Astrocyte (in vitro differentiated cells and primary cell): ENCODE measurements around the gene PDS5A. TPM values are rescaled to one million over a fixed set of nuclear protein-coding genes. Genes with fewer than 3 reads are reported as not detected.
A peak's percentile ranks its signal among the peaks of the same experiment; 100 is the strongest.

ENCODE experiments used
- DNase-seq: peaks from one replicate; pipeline ENCODE4 v3.0.0-alpha.2; 2010; ENCODE audit warnings: low read depth
- FAIRE-seq: peaks from 2 replicates; lab custom pipeline; 2011; peaks lifted over from hg19 to GRCh38; lab: Jason Lieb, UNC
- H2AFZ ChIP-seq: 2 replicates; pipeline ENCODE4 v1.6.0; 2012; ENCODE audit warnings: low read depth, low read length, inconsistent platforms
- H3K27ac ChIP-seq: 2 replicates; pipeline ENCODE4 v1.5.1; 2011; ENCODE audit warnings: low read depth, low read length, inconsistent platforms
- H3K27me3 ChIP-seq: 2 replicates; pipeline ENCODE4 v1.6.0; 2011; ENCODE audit warnings: low read length, inconsistent platforms; ENCODE audit not compliant: insufficient read depth
- H3K36me3 ChIP-seq: 2 replicates; pipeline ENCODE4 v1.5.1; 2011; ENCODE audit warnings: low read length, inconsistent platforms; ENCODE audit not compliant: insufficient read depth
- H3K4me1 ChIP-seq: 2 replicates; pipeline ENCODE4 v1.5.1; 2011; ENCODE audit warnings: low read length, inconsistent platforms; ENCODE audit not compliant: insufficient read depth
- H3K4me2 ChIP-seq: 2 replicates; pipeline ENCODE4 v1.6.0; 2012; ENCODE audit warnings: low read length, inconsistent platforms
- H3K4me3 ChIP-seq: 2 replicates; pipeline ENCODE4 v1.5.1; 2011; ENCODE audit warnings: low read depth, mild to moderate bottlenecking, low read length, inconsistent platforms; ENCODE audit not compliant: insufficient read depth
- H3K79me2 ChIP-seq: 2 replicates; pipeline ENCODE4 v1.6.0; 2012; ENCODE audit warnings: mild to moderate bottlenecking, low read length, inconsistent platforms; ENCODE audit not compliant: insufficient read depth
- H3K9ac ChIP-seq: 2 replicates; pipeline ENCODE4 v1.6.0; 2012; ENCODE audit warnings: mild to moderate bottlenecking, low read length, inconsistent platforms
- H3K9me3 ChIP-seq: 2 replicates; pipeline ENCODE4 v1.5.1; 2012; ENCODE audit warnings: low read depth, mild to moderate bottlenecking, low read length, inconsistent platforms; ENCODE audit not compliant: insufficient read depth
- H4K20me1 ChIP-seq: 2 replicates; pipeline ENCODE4 v1.6.0; 2012; ENCODE audit warnings: low read length, inconsistent platforms; ENCODE audit not compliant: insufficient read depth
- H3K27ac Mint-ChIP-seq: one replicate; pipeline ENCODE4 v1.8.0; 2021; ENCODE audit warnings: mild to moderate bottlenecking, mixed read lengths; ENCODE audit not compliant: unreplicated experiment
- H3K27me3 Mint-ChIP-seq: one replicate; pipeline ENCODE4 v1.8.0; 2021; ENCODE audit warnings: low read depth, mixed read lengths; ENCODE audit not compliant: unreplicated experiment
- H3K36me3 Mint-ChIP-seq: one replicate; pipeline ENCODE4 v1.8.0; 2021; ENCODE audit warnings: low read depth, mixed read lengths; ENCODE audit not compliant: unreplicated experiment
- H3K4me1 Mint-ChIP-seq: one replicate; pipeline ENCODE4 v1.8.0; 2021; ENCODE audit warnings: low read depth, mixed read lengths; ENCODE audit not compliant: unreplicated experiment
- H3K4me3 Mint-ChIP-seq: one replicate; pipeline ENCODE4 v1.8.0; 2021; ENCODE audit warnings: mild to moderate bottlenecking, moderate library complexity, mixed read lengths; ENCODE audit not compliant: unreplicated experiment
- H3K9me3 Mint-ChIP-seq: one replicate; pipeline ENCODE4 v1.8.0; 2021; ENCODE audit warnings: mild to moderate bottlenecking, mixed read lengths; ENCODE audit not compliant: unreplicated experiment
- EZH2 ChIP-seq: IDR thresholded peaks from 2 replicates; pipeline ENCODE4 v1.6.1; 2012; ENCODE audit warnings: mild to moderate bottlenecking, low read length, inconsistent platforms; ENCODE audit not compliant: insufficient read depth
- total RNA-seq: library from RNA; stranded (reverse); gene quantifications from 2 replicates; pipeline ENCODE4 v1.2.1, GENCODE V29; 2021
- TF ChIP-seq, protein P1 (sequence below): IDR thresholded peaks from 2 replicates; pipeline ENCODE4 v1.5.1; 2011; ENCODE audit warnings: low read depth, mild to moderate bottlenecking, inconsistent platforms, low read length, moderate library complexity; ENCODE audit not compliant: insufficient read depth

The PDS5A gene
- total RNA-seq, 1 donor from 2014 or later: 55.9 TPM

DNA sequence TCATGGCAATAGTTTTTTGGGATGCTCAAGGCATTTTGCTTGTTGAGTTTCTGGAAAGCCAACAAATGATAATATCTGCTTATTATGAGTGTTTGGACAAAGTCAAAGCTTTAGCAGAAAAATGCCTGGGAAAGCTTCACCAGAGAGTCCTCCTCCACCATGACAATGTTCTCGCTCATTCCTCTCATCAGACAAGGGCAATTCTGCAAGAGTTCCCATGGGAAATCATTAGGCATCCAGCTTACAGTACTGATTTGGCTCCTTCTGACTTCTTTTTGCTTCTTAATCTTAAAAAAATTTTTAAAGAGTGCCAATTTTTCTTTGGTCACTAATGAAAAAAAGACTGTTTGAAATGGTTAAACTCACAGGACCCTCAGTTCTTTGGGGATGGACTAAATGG, 143.4 kb downstream of the PDS5A start:
- Histone ChIP-seq H3K27ac (no peak overlapping the region), H4K20me1 (no peaks in the 10 kb centered on the region), H3K9me3 (no peaks in the 10 kb centered on the region), H3K36me3 (peaks cover 34% of the 10 kb centered on the region), H3K4me1 (no peaks in the 10 kb centered on the region), H3K9ac (no peak overlapping the region), H2AFZ (no peak overlapping the region), H3K79me2 (no peaks in the 10 kb centered on the region), H3K4me2 (no peak overlapping the region), H3K27me3 (no peaks in the 10 kb centered on the region), H3K4me3 (no peak overlapping the region)
- Mint-ChIP-seq H3K9me3 (peaks cover 2% of the 10 kb centered on the region), H3K4me3 (no peak overlapping the region), H3K27me3 (no peaks in the 10 kb centered on the region), H3K4me1 (no peaks in the 10 kb centered on the region), H3K27ac (no peak overlapping the region), H3K36me3 (peaks cover 7% of the 10 kb centered on the region)
- no peak for FAIRE-seq
- TF ChIP-seq, protein P1, sequence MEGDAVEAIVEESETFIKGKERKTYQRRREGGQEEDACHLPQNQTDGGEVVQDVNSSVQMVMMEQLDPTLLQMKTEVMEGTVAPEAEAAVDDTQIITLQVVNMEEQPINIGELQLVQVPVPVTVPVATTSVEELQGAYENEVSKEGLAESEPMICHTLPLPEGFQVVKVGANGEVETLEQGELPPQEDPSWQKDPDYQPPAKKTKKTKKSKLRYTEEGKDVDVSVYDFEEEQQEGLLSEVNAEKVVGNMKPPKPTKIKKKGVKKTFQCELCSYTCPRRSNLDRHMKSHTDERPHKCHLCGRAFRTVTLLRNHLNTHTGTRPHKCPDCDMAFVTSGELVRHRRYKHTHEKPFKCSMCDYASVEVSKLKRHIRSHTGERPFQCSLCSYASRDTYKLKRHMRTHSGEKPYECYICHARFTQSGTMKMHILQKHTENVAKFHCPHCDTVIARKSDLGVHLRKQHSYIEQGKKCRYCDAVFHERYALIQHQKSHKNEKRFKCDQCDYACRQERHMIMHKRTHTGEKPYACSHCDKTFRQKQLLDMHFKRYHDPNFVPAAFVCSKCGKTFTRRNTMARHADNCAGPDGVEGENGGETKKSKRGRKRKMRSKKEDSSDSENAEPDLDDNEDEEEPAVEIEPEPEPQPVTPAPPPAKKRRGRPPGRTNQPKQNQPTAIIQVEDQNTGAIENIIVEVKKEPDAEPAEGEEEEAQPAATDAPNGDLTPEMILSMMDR: no peak
- TF ChIP-seq EZH2: no peak
- no peak for DNase-seq

DNA sequence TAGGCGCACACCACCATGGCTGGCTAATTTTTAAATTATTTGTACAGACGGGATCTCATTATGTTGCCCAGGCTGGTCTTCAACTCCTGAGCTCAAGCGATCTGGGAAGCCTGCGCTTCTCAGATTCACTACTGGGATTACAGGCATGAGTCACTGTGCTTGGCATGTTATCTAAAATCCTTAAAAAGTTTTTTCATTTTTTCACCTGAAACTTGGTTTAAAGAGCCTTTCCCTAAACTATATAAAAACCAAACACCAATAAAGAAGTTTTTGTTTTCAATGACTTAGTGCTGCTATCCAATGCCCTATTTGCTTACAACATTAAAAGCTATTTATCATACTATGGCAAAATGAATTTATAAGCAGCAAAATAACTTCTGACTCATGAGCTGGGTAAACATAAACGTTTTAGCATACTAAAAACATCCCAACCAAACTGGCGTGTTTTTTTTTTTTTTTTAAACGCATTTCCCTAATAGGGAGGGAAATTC, 151.9 kb downstream of the PDS5A start:
- H3K27me3 Mint-ChIP-seq: no peaks in the 10 kb centered on the region
- peaks cover 9% of the 10 kb centered on the region for H3K4me1 ChIP-seq
- H3K36me3 ChIP-seq: peaks cover 18% of the 10 kb centered on the region
- H3K4me3 Mint-ChIP-seq: peak overlapping the region; percentile 69
- no peaks in the 10 kb centered on the region for H3K9me3 Mint-ChIP-seq
- peak; percentile 66 for DNase-seq
- H3K9me3 ChIP-seq: no peaks in the 10 kb centered on the region
- H2AFZ ChIP-seq: no peak overlapping the region
- H3K27ac Mint-ChIP-seq: peak overlapping the region; percentile 96
- TF ChIP-seq, protein P1: no peak
- TF ChIP-seq EZH2: no peak
- no peaks in the 10 kb centered on the region for H3K79me2 ChIP-seq
- no peak overlapping the region for H3K27ac ChIP-seq
- H3K9ac ChIP-seq: no peak overlapping the region
- no peak overlapping the region for H3K4me2 ChIP-seq
- FAIRE-seq: no peak
- peaks cover 12% of the 10 kb centered on the region for H3K36me3 Mint-ChIP-seq
- H4K20me1 ChIP-seq: no peaks in the 10 kb centered on the region
- H3K4me1 Mint-ChIP-seq: peaks cover 29% of the 10 kb centered on the region
- H3K4me3 ChIP-seq: no peak overlapping the region
- H3K27me3 ChIP-seq: no peaks in the 10 kb centered on the region

- Mint-ChIP-seq H3K4me3 (no peak overlapping the region), H3K36me3 (peaks cover 12% of the 10 kb centered on the region), H3K27me3 (no peaks in the 10 kb centered on the region), H3K9me3 (no peaks in the 10 kb centered on the region), H3K27ac (peak overlapping the region; percentile 96), H3K4me1 (peaks cover 29% of the 10 kb centered on the region)
- FAIRE-seq (no peak), DNase-seq (no peak)
- Histone ChIP-seq H3K9ac (no peak overlapping the region), H3K36me3 (peaks cover 16% of the 10 kb centered on the region), H2AFZ (no peak overlapping the region), H3K27me3 (no peaks in the 10 kb centered on the region), H3K4me1 (peaks cover 9% of the 10 kb centered on the region), H3K27ac (no peak overlapping the region), H4K20me1 (no peaks in the 10 kb centered on the region), H3K4me2 (no peak overlapping the region), H3K4me3 (no peak overlapping the region), H3K79me2 (no peaks in the 10 kb centered on the region), H3K9me3 (no peaks in the 10 kb centered on the region)
- TF ChIP-seq, protein P1: no peak
- no peak for TF ChIP-seq EZH2
Observed at GRCh38 chr4:39825090-39825489, 152.6 kb downstream of the PDS5A start.
